H1 (cell line): ENCODE data around the gene NOL8. TPM values are rescaled to one million over a fixed set of nuclear protein-coding genes. Genes with fewer than 3 reads are reported as not detected.

Experiments
- CTCF ChIA-PET: fragments of 300-600 bp; sonication (Branson Sonifier 250); formaldehyde crosslinking; loops from one replicate; lab custom pipeline; 2021; ENCODE audit not compliant: partially characterized antibody; lab: Charles Lee
- POLR2A ChIA-PET: fragments of 300-600 bp; sonication (Branson Sonifier 250); formaldehyde crosslinking; loops from one replicate; lab custom pipeline; 2021; ENCODE audit warnings: inconsistent platforms; ENCODE audit not compliant: partially characterized antibody; lab: Charles Lee
- DNase-seq, 2 experiments: peaks; one replicate each; pipeline versions ENCODE4 v3.0.0 to v3.0.0-alpha.2; 2010 to 2022; ENCODE audit warnings: low spot score in 2 of 2, low read depth in 1 of 2, mixed read lengths in 1 of 2
- FAIRE-seq: peaks from 2 replicates; lab custom pipeline; 2011; peaks lifted over from hg19 to GRCh38; lab: Jason Lieb, UNC
- H2AFZ ChIP-seq: 2 replicates; pipeline ENCODE4 v1.8.1; 2012; ENCODE audit warnings: low read length, inconsistent platforms
- H2AK5ac ChIP-seq: 2 replicates; pipeline ENCODE4 v1.6.1; 2013; ENCODE audit warnings: low read depth, low read length
- H2BK120ac ChIP-seq: replicated peaks from 2 replicates; pipeline ENCODE3; 2013; ENCODE audit warnings: low read depth, low read length, inconsistent platforms
- H2BK12ac ChIP-seq: 2 replicates; pipeline ENCODE4 v1.6.1; 2013; ENCODE audit warnings: low read depth, low read length
- H2BK15ac ChIP-seq: 2 replicates; pipeline ENCODE4 v1.6.1; 2013; ENCODE audit warnings: low read length
- H2BK20ac ChIP-seq: 2 replicates; pipeline ENCODE4 v1.6.1; 2013; ENCODE audit warnings: low read length
- H2BK5ac ChIP-seq: 2 replicates; pipeline ENCODE4 v1.6.1; 2013; ENCODE audit warnings: low read depth, low read length
- H3K14ac ChIP-seq: 2 replicates; pipeline ENCODE4 v1.6.1; 2013; ENCODE audit warnings: inconsistent platforms; ENCODE audit not compliant: insufficient read length
- H3K18ac ChIP-seq: 2 replicates; pipeline ENCODE4 v1.6.1; 2013; ENCODE audit warnings: low read length; ENCODE audit errors: extremely low read depth
- H3K23ac ChIP-seq: 2 replicates; pipeline ENCODE4 v1.6.1; 2013; ENCODE audit warnings: inconsistent platforms; ENCODE audit not compliant: insufficient read length
- H3K23me2 ChIP-seq: 2 replicates; pipeline ENCODE4 v1.6.1; 2013; ENCODE audit warnings: low read depth, low read length
- H3K27ac ChIP-seq: 2 replicates; pipeline ENCODE4 v1.6.1; 2011; ENCODE audit warnings: low read depth, low read length, inconsistent platforms
- H3K27me3 ChIP-seq, 4 experiments: replicated peaks in 1 of 4; 1 replicate in 1 of 4; 2 replicates in 3 of 4; pipeline versions ENCODE4 v1.6.1 to v1.8.1; 2011 to 2013; ENCODE audit warnings: low read length in 3 of 4, mild to moderate bottlenecking in 3 of 4, inconsistent platforms in 2 of 4, mixed read lengths in 2 of 4, moderate library complexity in 1 of 4; ENCODE audit not compliant: control insufficient read depth in 3 of 4, insufficient read depth in 3 of 4; ENCODE audit errors: extremely low read depth in 1 of 4
- H3K36me3 ChIP-seq, 4 experiments: 2 replicates each; pipeline versions ENCODE4 v1.6.1 to v1.8.1; 2011 to 2013; ENCODE audit warnings: mild to moderate bottlenecking in 4 of 4, low read length in 3 of 4, moderate library complexity in 2 of 4, control low read depth in 1 of 4, inconsistent platforms in 1 of 4; ENCODE audit not compliant: insufficient read depth in 4 of 4, control insufficient read depth in 2 of 4
- H3K4ac ChIP-seq: replicated peaks from 2 replicates; pipeline ENCODE3; 2013; ENCODE audit warnings: low read length, low read depth, mixed read lengths, inconsistent platforms; ENCODE audit not compliant: insufficient read length
- H3K4me1 ChIP-seq, 4 experiments: replicated peaks in 1 of 4; 1 replicate in 1 of 4; 2 replicates in 3 of 4; pipeline versions ENCODE4 v1.6.1 to v1.8.1; 2011 to 2013; ENCODE audit warnings: low read length in 3 of 4, inconsistent platforms in 2 of 4, mixed read lengths in 1 of 4; ENCODE audit not compliant: insufficient read depth in 4 of 4, control insufficient read depth in 3 of 4
- H3K4me2 ChIP-seq, 2 experiments: 2 replicates each; pipeline versions ENCODE4 v1.6.1 to v1.8.1; 2011 to 2013; ENCODE audit warnings: low read depth in 2 of 2, low read length in 2 of 2, control low read depth in 1 of 2, inconsistent platforms in 1 of 2, mild to moderate bottlenecking in 1 of 2; ENCODE audit not compliant: insufficient read depth in 1 of 2
- H3K4me3 ChIP-seq, 4 experiments: fragments of 200-600, 300-600 bp in 1 of 4; sonication (generic), shearing (Covaris generic), sonication (Bioruptor Twin) in 1 of 4; 2 replicates each; pipeline versions ENCODE4 v1.5.1 to v1.8.1; 2011 to 2016; ENCODE audit warnings: low read length in 4 of 4, low read depth in 3 of 4, control low read depth in 2 of 4, inconsistent platforms in 2 of 4, mild to moderate bottlenecking in 2 of 4, mixed read lengths in 1 of 4, moderate library complexity in 1 of 4; ENCODE audit not compliant: insufficient read depth in 2 of 4; ENCODE audit errors: extremely low read depth in 1 of 4
- H3K56ac ChIP-seq: replicated peaks from 2 replicates; pipeline ENCODE3; 2013; ENCODE audit warnings: low read depth, mild to moderate bottlenecking, mixed read lengths, low read length, inconsistent platforms; ENCODE audit not compliant: insufficient read length
- H3K79me1 ChIP-seq: 2 replicates; pipeline ENCODE4 v1.6.1; 2013; ENCODE audit warnings: low read depth, low read length, control low read depth
- H3K79me2 ChIP-seq, 2 experiments: 2 replicates each; pipeline versions ENCODE4 v1.6.1 to v1.8.1; 2012 to 2013; ENCODE audit warnings: low read length in 2 of 2, mild to moderate bottlenecking in 2 of 2, inconsistent platforms in 1 of 2; ENCODE audit not compliant: insufficient read depth in 2 of 2, control insufficient read depth in 1 of 2
- H3K9ac ChIP-seq, 4 experiments: replicated peaks in 1 of 4; 1 replicate in 1 of 4; 2 replicates in 3 of 4; pipeline versions ENCODE4 v1.6.1 to v1.8.1; 2011 to 2013; ENCODE audit warnings: low read depth in 3 of 4, low read length in 3 of 4, control low read depth in 2 of 4, mild to moderate bottlenecking in 2 of 4, moderate library complexity in 2 of 4, inconsistent platforms in 1 of 4; ENCODE audit errors: extremely low read depth in 1 of 4
- H3K9me3 ChIP-seq, 2 experiments: 2 replicates each; pipeline versions ENCODE4 v1.6.1 to v1.8.1; 2012 to 2013; ENCODE audit warnings: mild to moderate bottlenecking in 2 of 2, moderate library complexity in 2 of 2, control low read depth in 1 of 2, inconsistent platforms in 1 of 2, low read depth in 1 of 2, low read length in 1 of 2, mixed read lengths in 1 of 2; ENCODE audit not compliant: insufficient read depth in 2 of 2
- H4K20me1 ChIP-seq, 2 experiments: replicated peaks in 1 of 2; 2 replicates each; pipeline versions ENCODE3 to v1.8.1; 2011 to 2013; ENCODE audit warnings: inconsistent platforms in 2 of 2, low read length in 2 of 2, mild to moderate bottlenecking in 1 of 2; ENCODE audit not compliant: insufficient read depth in 2 of 2, control insufficient read depth in 1 of 2
- H4K5ac ChIP-seq: 2 replicates; pipeline ENCODE4 v1.6.1; 2013; ENCODE audit warnings: low read length, low read depth, mixed read lengths, inconsistent platforms; ENCODE audit not compliant: insufficient read length
- H4K8ac ChIP-seq: 2 replicates; pipeline ENCODE4 v1.8.0; 2013; ENCODE audit warnings: mild to moderate bottlenecking, moderate library complexity, low read length, inconsistent platforms; ENCODE audit not compliant: insufficient read depth; ENCODE audit errors: extremely low read depth
- H4K91ac ChIP-seq: replicated peaks from 2 replicates; pipeline ENCODE3; 2013; ENCODE audit warnings: low read length, mixed read lengths, inconsistent platforms; ENCODE audit not compliant: insufficient read length
- CTCF ChIP-seq, 3 experiments: IDR thresholded peaks; 1 replicate in 2 of 3; 2 replicates in 1 of 3; pipeline versions ENCODE4 v1.5.1 to v1.6.1; 2011; ENCODE audit warnings: low read length in 3 of 3, mild to moderate bottlenecking in 3 of 3, inconsistent platforms in 2 of 3, low read depth in 1 of 3, moderate library complexity in 1 of 3; ENCODE audit not compliant: insufficient read depth in 1 of 3; ENCODE audit errors: control extremely low read depth in 1 of 3
- E2F6 ChIP-seq: IDR thresholded peaks from 2 replicates; pipeline ENCODE4 v1.6.1; 2012; ENCODE audit warnings: inconsistent platforms
- JUND ChIP-seq: IDR thresholded peaks from 2 replicates; pipeline ENCODE4 v1.6.1; 2011; ENCODE audit warnings: mild to moderate bottlenecking, improper control_type of control experiment, low read length
- KDM5A ChIP-seq: fragments of 200-600 bp; IDR thresholded peaks from 2 replicates; pipeline ENCODE4 v1.7.1; 2012; ENCODE audit warnings: mild to moderate bottlenecking, low read length, inconsistent platforms, mixed read lengths
- PHF8 ChIP-seq: fragments of 200-600 bp; sonication (generic); conservative IDR thresholded peaks from 2 replicates; pipeline ENCODE4 v1.7.1; 2012; ENCODE audit warnings: low read depth, mild to moderate bottlenecking, inconsistent platforms, low read length, moderate library complexity
- RFX5 ChIP-seq: IDR thresholded peaks from 2 replicates; pipeline ENCODE4 v1.6.1; 2011; ENCODE audit warnings: low read depth, low read length, improper control_type of control experiment, borderline replicate concordance
- SP2 ChIP-seq: IDR thresholded peaks from 2 replicates; pipeline ENCODE4 v1.6.1; 2012; ENCODE audit warnings: mild to moderate bottlenecking, low read length, inconsistent platforms
- SRF ChIP-seq: IDR thresholded peaks from 2 replicates; pipeline ENCODE4 v1.6.1; 2011; ENCODE audit warnings: mild to moderate bottlenecking, low read depth, low read length, moderate library complexity
- ZNF274 ChIP-seq: IDR thresholded peaks from 2 replicates; pipeline ENCODE4 v1.7.0; 2012; ENCODE audit warnings: low read length, borderline replicate concordance; ENCODE audit errors: extremely low read depth
- WGBS, 2 experiments: shearing (Covaris generic) in 1 of 2; methylation state at CpG; one replicate each; pipeline versions ENCODE4 v1.1.6 to v1.1.7; 2013 to 2015; ENCODE audit warnings: low lambda C conversion rate in 2 of 2, mixed read lengths in 2 of 2, inconsistent platforms in 1 of 2, low coverage in 1 of 2, missing lambda C conversion rate in 1 of 2; ENCODE audit not compliant: insufficient replicate concordance in 2 of 2, insufficient coverage in 1 of 2, insufficient read length in 1 of 2; ENCODE audit errors: extremely low coverage in 1 of 2, missing lambda C conversion rate in 1 of 2; 5-methylcytosine and 5-hydroxymethylcytosine counted together
- polyA plus RNA-seq, 7 experiments: library from polyadenylated mRNA; depleted of rRNA in 3 of 7; stranded (reverse) in 5 of 7; unstranded in 2 of 7; fragments of >200 nt in 5 of 7; fragments of 200-250 nt in 2 of 7; gene quantifications; 1 replicate in 5 of 7; 2 replicates in 1 of 7; 4 replicates in 1 of 7; pipeline versions ENCODE4 v1.2.1 to v1.2.3, GENCODE V29; 2011 to 2013; ENCODE audit warnings: missing spikeins in 2 of 7, mixed read lengths in 2 of 7
- total RNA-seq: library from RNA; stranded (reverse); fragmentation: NEBNext Ultra II Directional; extraction: Animal tissue kit (Norgen Biotek cat#: 25700); gene quantifications from 2 replicates; pipeline ENCODE4 v1.2.1, GENCODE V29; 2021

NOL8 gene
- total and polyA plus RNA-seq, 2 of the 8 experiments (the other 6 are each of a cell fraction or from before 2014, with no cell fraction given) = 6.2 to 30.4 TPM

- ChIA-PET POLR2A (no interaction called here), CTCF (interaction anchor here (1.1 kb wide), 1 partner anchor 13 kb away, joined by 3 read pairs; no protein-coding TSS in a partner anchor)
- Histone ChIP-seq H2BK20ac (no peak overlapping the region), H4K20me1 (peaks cover 0 to 2% of the 10 kb centered on the region in 2 experiments), H3K4me3 (no peak overlapping the region), H2BK5ac (no peak overlapping the region), H2AFZ (no peak overlapping the region), H3K4ac (no peak overlapping the region), H3K18ac (no peak overlapping the region), H2AK5ac (no peak overlapping the region), H2BK12ac (no peak overlapping the region), H3K79me1 (no peaks in the 10 kb centered on the region), H3K4me1 (no peaks in the 10 kb centered on the region), H3K9ac (no peak overlapping the region), H3K9me3 (peaks cover 6 to 7% of the 10 kb centered on the region in 2 experiments; a peak in 2 of 4 replicates), H3K14ac (no peak overlapping the region), H3K23me2 (no peaks in the 10 kb centered on the region), H3K56ac (no peak overlapping the region), H3K4me2 (no peak overlapping the region), H3K27ac (no peak overlapping the region), H3K23ac (no peak overlapping the region), H2BK120ac (no peak overlapping the region), H3K27me3 (no peaks in the 10 kb centered on the region), H4K91ac (no peak overlapping the region), H3K36me3 (peaks cover 0 to 29% (median 8%) of the 10 kb centered on the region in 4 experiments; a peak in 5 of 8 replicates), H4K5ac (no peak overlapping the region), H3K79me2 (no peaks in the 10 kb centered on the region), H2BK15ac (no peak overlapping the region), H4K8ac (no peak overlapping the region)
- no peak for FAIRE-seq
- no peak for DNase-seq
- 92% methylated on average over 1 of the region's 1 CpG; no CpG with 5 or more reads in 1 of the 2 experiments for WGBS, 2 experiments
- TF ChIP-seq ZNF274 (no peak), CTCF (IDR thresholded peaks at IDR 0.05; ENCODE audit: control extremely low read depth in 1 of 3, insufficient read depth in 1 of 3, low read depth in 1 of 3, low read length in 3 of 3) (no peak), PHF8 (no peak), SRF (no peak), JUND (no peak), KDM5A (no peak), RFX5 (no peak), E2F6 (no peak), SP2 (no peak)
Measured at GRCh38 chr9:92341578-92341977, 16.4 kb upstream of the NOL8 start.
